Testis (tissue), 2 donors: Measurements from ENCODE around the gene LRRN2.

Experiments
- CTCF ChIP-seq, 3 experiments: fragments of 450-650 bp in 2 of 3; fragments of 200-600 bp in 1 of 3; sonication (generic) in 1 of 3; IDR thresholded peaks; one replicate each; pipeline ENCODE4 v1.5.1; 2016 to 2019; ENCODE audit warnings: antibody characterized with exemption in 3 of 3, mild to moderate bottlenecking in 2 of 3, moderate library complexity in 1 of 3
- POLR2A ChIP-seq: fragments of 450-650 bp; IDR thresholded peaks from one replicate; pipeline ENCODE4 v1.6.1; 2017; ENCODE audit warnings: antibody characterized with exemption, mild to moderate bottlenecking, moderate library complexity

- TF ChIP-seq CTCF (IDR thresholded peaks at IDR 0.05) (no peak), POLR2A (no peak)
Measured at GRCh38 chr1:204684206-204684570, 1.4 kb downstream of the LRRN2 start.
